AG20443 (cell line): ENCODE results near the gene KCNJ3.

Source experiments
- DNase-seq: peaks from one replicate; pipeline ENCODE4 v3.0.0; 2012; ENCODE audit warnings: low spot score, mixed read lengths

Gene KCNJ3

DNA sequence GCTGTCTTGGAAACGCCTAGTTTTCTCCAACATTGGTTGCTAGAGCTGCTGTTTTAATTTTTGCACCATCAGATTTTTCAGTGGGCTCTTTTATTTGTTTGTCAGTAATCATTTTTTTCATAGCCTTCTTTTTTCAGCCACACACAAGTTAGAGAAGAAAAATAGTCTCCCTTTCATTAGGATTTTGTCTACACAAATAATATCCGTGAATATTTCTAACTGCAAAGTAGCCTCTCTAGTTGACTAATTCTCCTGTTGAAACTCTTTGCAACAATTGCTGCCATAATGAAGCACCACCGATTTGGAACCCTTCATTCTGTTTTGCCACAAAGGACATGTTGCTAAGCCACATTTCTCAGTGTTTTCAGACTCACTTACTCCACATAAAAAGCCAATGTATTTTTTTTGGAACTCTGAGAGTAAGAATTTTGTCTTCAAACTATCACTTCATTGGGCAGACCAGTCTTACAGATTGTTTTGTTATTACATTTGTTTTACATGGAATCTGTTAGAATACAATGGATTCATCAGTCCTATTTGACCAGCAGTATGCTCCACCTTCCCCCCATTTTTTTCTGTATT, 9.6 kb downstream of the KCNJ3 start:
- DNase-seq, result no peak

DNA sequence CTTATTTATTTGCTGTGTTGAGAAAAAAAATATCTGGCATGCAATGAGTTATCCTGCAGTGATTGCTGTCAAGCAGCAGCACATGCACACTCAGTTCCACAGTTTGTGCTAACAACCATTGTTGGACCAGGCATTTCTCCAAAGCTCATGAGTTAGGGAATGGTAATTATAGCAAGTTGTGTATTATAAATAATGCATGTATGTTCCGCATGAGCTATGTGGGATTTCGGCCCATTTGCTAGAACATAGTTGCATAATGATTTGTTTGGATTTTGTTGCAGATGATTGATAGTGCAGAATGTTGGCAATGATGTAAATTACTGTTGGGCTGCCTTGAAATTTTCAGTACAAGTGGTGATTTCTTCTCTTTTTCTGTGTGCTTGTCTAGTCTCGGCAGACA, 10.7 kb downstream of the KCNJ3 start:
- no peak for DNase-seq

GRCh38 chr2:154710078-154710477, 11.6 kb downstream of the KCNJ3 start:
- no peak for DNase-seq

- no peak for DNase-seq
These were observed 12.2 kb downstream of the KCNJ3 start for GRCh38 chr2:154710685-154711084.

DNA sequence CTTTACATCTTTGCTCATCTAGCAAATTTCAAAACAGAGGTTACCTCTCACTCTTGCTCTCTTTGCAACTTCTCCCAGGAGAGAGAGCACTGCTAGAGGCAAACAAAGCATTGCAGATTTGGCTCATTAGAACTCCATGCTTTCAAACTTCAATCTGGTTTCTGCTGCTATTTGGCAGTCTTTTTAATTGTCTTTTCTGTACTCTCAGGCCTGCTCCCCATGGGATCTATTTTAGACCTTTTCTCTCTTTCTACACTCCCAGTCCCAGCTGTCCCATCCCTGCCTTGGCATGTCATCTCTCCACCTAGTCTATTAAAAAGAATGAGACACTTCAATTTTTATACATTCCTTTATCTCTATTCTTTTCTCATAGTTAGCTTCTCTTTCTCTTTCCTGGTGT, 15.2 kb downstream of the KCNJ3 start:
- no peak for DNase-seq

- DNase-seq, result no peak
These were observed 22.2 kb downstream of the KCNJ3 start for GRCh38 chr2:154720651-154721050.

- no peak for DNase-seq
These were observed 25.8 kb downstream of the KCNJ3 start for GRCh38 chr2:154724194-154724797.

- DNase-seq, result no peak
These were observed 41.9 kb downstream of the KCNJ3 start for GRCh38 chr2:154740361-154740760.

DNA sequence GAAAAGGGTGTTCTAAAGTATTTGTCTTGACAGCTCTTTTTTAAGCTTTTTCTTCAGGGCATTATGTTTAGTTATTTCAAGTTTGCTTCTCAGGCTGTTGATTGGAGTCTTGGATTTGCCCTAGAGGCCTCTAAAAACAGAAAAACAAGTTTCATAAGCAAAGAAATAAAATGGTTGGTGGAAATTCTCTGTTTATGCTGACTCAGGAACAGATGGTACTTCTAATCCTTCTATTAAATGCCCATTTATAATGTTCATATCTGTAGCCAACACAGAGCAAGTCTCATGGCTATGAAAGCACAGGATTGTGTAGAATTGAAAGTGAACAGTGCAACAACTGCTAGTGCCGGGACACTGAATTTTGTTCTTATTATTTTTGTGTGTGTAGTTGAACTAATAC, 60.4 kb downstream of the KCNJ3 start:
- no peak for DNase-seq

DNA sequence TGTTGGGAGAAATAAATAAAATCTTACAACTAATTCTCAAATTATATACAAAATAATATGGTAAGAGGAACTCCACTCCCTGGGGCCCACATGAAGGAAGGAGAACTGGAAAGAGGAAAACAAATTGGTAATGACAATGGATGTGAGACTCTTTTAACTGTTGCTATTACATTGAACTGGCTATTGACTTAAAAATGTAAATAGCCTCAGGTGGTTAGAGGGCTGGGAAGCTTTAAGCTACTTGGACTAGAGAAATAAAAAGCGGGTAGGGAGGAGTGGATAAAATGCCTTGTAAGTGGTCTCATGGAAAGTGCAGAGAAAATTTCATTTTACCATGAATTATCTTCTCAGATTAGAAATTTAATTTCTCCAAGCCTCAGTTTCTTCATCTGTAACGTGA, 64.1 kb downstream of the KCNJ3 start:
- DNase-seq, result no peak

GRCh38 chr2:154771664-154772284, 73.3 kb downstream of the KCNJ3 start:
- DNase-seq, result no peak

DNA sequence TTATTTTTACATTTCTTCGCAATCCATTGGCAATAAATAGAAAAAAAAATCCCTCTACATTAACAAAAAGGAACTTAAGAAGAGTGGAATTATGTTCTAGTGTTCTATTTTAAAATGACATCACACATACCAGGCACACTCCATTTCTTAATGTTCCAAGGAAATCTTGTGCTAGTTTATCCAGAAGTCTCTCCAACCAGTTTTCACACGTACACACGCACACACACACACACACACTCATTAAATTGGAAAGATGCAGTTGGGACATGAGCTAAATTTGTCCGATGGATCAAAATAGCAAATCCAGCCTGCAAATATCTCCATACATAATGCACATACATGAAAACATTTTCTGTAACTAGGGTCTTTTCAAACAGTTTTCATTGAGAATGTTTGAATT, 78.3 kb downstream of the KCNJ3 start:
- no peak for DNase-seq

- no peak for DNase-seq
These were observed 95.9 kb downstream of the KCNJ3 start for GRCh38 chr2:154794406-154794805.

DNA sequence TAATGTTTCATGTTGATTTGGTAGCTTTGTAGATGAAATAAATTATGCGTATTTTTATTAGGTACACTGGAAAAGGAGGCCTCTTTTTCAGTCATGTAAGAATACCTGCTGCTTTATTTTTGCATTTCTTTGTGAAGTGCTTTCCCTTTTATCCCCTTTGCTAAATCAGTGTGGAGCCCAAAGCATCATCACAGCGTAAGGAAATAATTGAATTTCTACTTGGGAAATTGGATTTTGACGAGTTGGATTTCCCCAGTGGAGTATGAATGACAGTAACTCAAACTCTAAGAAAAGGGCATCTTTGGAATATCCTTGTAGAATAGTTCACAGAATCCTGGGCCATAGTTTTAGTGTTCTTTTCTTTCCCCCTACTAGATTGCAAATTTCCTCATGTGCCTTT, 97.2 kb downstream of the KCNJ3 start:
- DNase-seq, result no peak

GRCh38 chr2:154804451-154804850, 106.0 kb downstream of the KCNJ3 start:
- no peak for DNase-seq

DNA sequence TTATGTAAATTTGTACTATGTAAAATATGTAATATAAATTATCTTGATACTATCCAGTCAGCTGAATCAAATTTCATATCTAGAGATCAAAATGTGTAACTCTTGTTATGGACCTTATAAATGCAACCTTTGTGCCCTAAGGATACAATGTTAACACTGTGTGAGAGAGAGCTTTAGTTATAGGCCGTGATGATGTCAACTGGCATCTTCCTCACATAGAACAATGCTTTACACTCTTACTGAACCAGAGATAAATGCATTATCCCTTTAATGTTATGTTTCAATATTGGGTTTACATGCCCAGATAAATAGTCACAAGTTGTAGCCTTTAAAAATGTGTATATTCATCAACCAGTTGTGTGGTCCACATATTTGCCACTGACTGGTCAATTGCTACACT, 115.1 kb downstream of the KCNJ3 start:
- DNase-seq, result no peak

- no peak for DNase-seq
These were observed 116.4 kb downstream of the KCNJ3 start for GRCh38 chr2:154814856-154815255.

DNA sequence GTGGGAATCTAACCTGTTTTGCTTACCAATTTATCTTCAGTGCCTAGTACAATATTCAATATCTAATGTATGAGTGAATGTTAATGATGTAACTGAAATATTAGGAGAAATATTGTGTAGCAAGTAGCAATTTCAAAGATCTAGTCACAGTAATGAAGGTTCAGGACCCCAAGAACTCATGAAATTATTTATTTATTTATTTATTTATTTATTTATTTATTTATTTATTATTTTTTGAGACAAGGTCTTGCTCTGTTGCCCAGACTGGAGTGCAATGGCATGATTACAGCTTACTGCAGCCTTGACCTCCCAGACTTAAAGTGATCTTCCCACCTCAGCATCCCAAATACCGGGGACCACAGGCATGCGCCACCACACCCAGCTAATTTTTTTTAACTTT, 126.9 kb downstream of the KCNJ3 start:
- no peak for DNase-seq

DNA sequence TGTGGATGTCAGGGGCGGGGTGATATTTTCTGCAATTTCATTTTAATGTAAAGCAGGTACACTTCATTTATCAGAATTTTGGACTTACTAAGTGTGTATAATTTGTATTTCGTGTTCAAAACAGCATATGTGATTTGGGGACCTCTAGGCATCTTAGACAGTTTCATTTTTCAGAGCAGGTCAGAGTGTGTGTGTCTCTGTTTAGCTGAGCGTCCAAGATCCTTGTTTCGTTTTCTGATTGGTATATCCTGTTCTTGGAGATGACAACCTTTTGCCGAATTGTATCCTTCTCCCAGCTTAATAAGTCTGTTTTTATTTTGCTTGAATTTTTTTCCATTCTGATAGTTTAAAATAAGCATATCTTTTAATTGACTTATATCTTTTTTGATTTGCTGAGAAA, 128.3 kb downstream of the KCNJ3 start:
- DNase-seq, result no peak

DNA sequence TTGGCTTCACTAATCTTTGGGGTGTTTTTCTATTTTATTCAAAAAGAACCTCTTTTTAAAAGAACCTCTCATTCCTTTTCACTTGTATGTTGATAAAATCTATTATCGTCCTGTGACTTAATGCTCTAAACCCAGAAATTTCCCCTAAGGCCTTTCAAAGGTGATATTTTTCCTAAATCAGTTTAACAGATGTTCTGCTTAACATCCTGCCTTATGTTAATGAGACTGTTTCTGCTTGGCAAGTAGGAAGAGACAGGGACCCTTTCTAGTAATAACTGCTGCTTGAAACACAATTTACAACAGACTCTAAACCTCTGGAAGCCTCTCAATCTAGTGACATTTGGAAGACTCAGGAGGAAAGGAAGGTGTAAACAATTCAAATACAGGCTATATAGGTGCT, 128.8 kb downstream of the KCNJ3 start:
- DNase-seq, result no peak

- no peak for DNase-seq
These were observed 134.2 kb downstream of the KCNJ3 start for GRCh38 chr2:154832711-154833110.

DNA sequence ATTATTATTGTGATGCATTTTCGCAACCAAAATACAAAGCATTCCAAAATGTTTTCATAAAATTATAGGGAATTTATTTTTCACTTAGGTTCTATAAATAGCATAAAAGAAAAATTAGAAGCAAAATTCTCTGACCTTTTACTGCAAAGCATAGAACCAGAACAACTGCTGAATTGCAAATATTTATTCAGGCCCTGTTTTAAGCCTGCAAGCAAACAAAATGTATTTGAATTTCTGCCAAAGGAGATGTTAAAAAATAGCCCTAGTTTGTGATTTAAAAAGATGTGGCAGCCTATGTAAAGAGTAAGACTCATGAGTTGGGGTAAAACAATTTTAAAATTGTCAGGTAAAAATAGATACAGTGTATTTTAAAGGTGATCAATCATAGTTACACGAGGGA, 138.1 kb downstream of the KCNJ3 start:
- no peak for DNase-seq

GRCh38 chr2:154837035-154837434, 138.5 kb downstream of the KCNJ3 start:
- no peak for DNase-seq

GRCh38 chr2:154844513-154844912, 146.0 kb downstream of the KCNJ3 start:
- no peak for DNase-seq
